Calu3 (cell line): ENCODE measurements around the gene CACNA1C. TPM values are rescaled to one million over a fixed set of nuclear protein-coding genes. Genes with fewer than 3 reads are reported as not detected.

Source experiments
- BruUV-seq: library from RNA; stranded (reverse); fragments of 400-500 nt; replicated peaks from 2 replicates; lab custom pipeline; 2021; lab: Mats Ljungman, UMichigan
- CTCF ChIA-PET: fragments of 300-600 bp; sonication (Branson Sonifier 250); formaldehyde crosslinking; loops from one replicate; lab custom pipeline; 2022; ENCODE audit warnings: antibody characterized with exemption; lab: Charles Lee
- DNase-seq: peaks from one replicate; pipeline ENCODE4 v3.0.0; 2022
- H3K27ac Mint-ChIP-seq: one replicate; pipeline ENCODE4 v1.8.0; 2022; ENCODE audit warnings: mixed read lengths; ENCODE audit not compliant: unreplicated experiment
- H3K27me3 Mint-ChIP-seq: one replicate; pipeline ENCODE4 v1.8.0; 2022; ENCODE audit warnings: mixed read lengths; ENCODE audit not compliant: unreplicated experiment
- H3K36me3 Mint-ChIP-seq: one replicate; pipeline ENCODE4 v1.8.0; 2022; ENCODE audit warnings: mild to moderate bottlenecking, moderate library complexity, mixed read lengths; ENCODE audit not compliant: insufficient read depth, unreplicated experiment
- H3K4me1 Mint-ChIP-seq: one replicate; pipeline ENCODE4 v1.8.0; 2022; ENCODE audit warnings: mild to moderate bottlenecking, low read depth, mixed read lengths; ENCODE audit not compliant: unreplicated experiment
- H3K4me3 Mint-ChIP-seq: one replicate; pipeline ENCODE4 v1.8.0; 2022; ENCODE audit warnings: mild to moderate bottlenecking, low read depth, moderate library complexity, mixed read lengths; ENCODE audit not compliant: unreplicated experiment
- H3K9me3 Mint-ChIP-seq: one replicate; pipeline ENCODE4 v1.8.0; 2022; ENCODE audit warnings: low read depth, mixed read lengths; ENCODE audit not compliant: unreplicated experiment
- CTCF ChIP-seq: fragments of 200-600 bp; IDR thresholded peaks from one replicate; pipeline ENCODE4 v1.8.0; 2022; ENCODE audit warnings: antibody characterized with exemption; ENCODE audit not compliant: unreplicated experiment
- intact Hi-C: fragments of 100-400 bp; cut with micrococcal nuclease; formaldehyde crosslinking; loops from one replicate; pipeline ENCODE4 v1.10.0; 2022; ENCODE audit not compliant: unreplicated experiment
- total RNA-seq: library from RNA; stranded (reverse); gene quantifications from 2 replicates; pipeline ENCODE4 v1.2.3, GENCODE V29; 2022

Gene CACNA1C
- total RNA-seq, 1 experiment from 2014 or later: not detected

- no peak for DNase-seq
- BruUV-seq: no TSS peak
These were observed 235.7 kb downstream of the CACNA1C start for GRCh38 chr12:2288471-2288870.

GRCh38 chr12:2288875-2289274 is 236.1 kb downstream of the CACNA1C start:
- no TSS peak for BruUV-seq
- intact Hi-C loops: no loop called here
- no peak for TF ChIP-seq CTCF
- no peak for DNase-seq
- Mint-ChIP-seq H3K4me1 (no peaks in the 10 kb centered on the region), H3K27me3 (peaks cover 95% of the 10 kb centered on the region), H3K9me3 (no peaks in the 10 kb centered on the region), H3K36me3 (no peaks in the 10 kb centered on the region), H3K4me3 (no peak overlapping the region), H3K27ac (no peak overlapping the region)
- CTCF ChIA-PET: no interaction called here

More at GRCh38 chr12:2288471-2288870, 235.7 kb downstream of the CACNA1C start:
- Mint-ChIP-seq H3K27ac (no peak overlapping the region), H3K27me3 (peaks cover 95% of the 10 kb centered on the region), H3K4me1 (no peaks in the 10 kb centered on the region), H3K9me3 (no peaks in the 10 kb centered on the region), H3K36me3 (no peaks in the 10 kb centered on the region), H3K4me3 (no peak overlapping the region)
- TF ChIP-seq CTCF: no peak
- CTCF ChIA-PET: no interaction called here
- intact Hi-C loops: no loop called here

GRCh38 chr12:2289525-2289924 is 236.7 kb downstream of the CACNA1C start:
- Mint-ChIP-seq H3K4me1 (no peaks in the 10 kb centered on the region), H3K9me3 (no peaks in the 10 kb centered on the region), H3K27me3 (peaks cover 95% of the 10 kb centered on the region), H3K36me3 (no peaks in the 10 kb centered on the region), H3K4me3 (no peak overlapping the region), H3K27ac (no peak overlapping the region)
- CTCF ChIA-PET: no interaction called here
- TF ChIP-seq CTCF: no peak
- DNase-seq: no peak
- BruUV-seq: no TSS peak
- intact Hi-C loops: no loop called here

- TF ChIP-seq CTCF: no peak
- peaks cover 5% of the 10 kb centered on the region for H3K4me1 Mint-ChIP-seq
- peaks cover 95% of the 10 kb centered on the region for H3K27me3 Mint-ChIP-seq
- no peak overlapping the region for H3K4me3 Mint-ChIP-seq
- BruUV-seq: no TSS peak
- no peak for DNase-seq
- no peak overlapping the region for H3K27ac Mint-ChIP-seq
- no peaks in the 10 kb centered on the region for H3K36me3 Mint-ChIP-seq
- H3K9me3 Mint-ChIP-seq: no peaks in the 10 kb centered on the region
- intact Hi-C loops: no loop called here
- CTCF ChIA-PET: interaction anchor here (1.0 to 1.2 kb wide), 2 partner anchors 11 to 275 kb away, joined by 3 read pairs; no protein-coding TSS in a partner anchor
These were observed 237.3 kb downstream of the CACNA1C start for GRCh38 chr12:2290091-2290490.
